GM08714 (cell line): ENCODE measurements around the gene SLC8B1.

Source experiments
- H3K4me3 ChIP-seq: fragments of 200-500 bp; sonication (Bioruptor generic); 2 replicates; pipeline ENCODE4 v1.5.1; 2014; ENCODE audit warnings: mild to moderate bottlenecking, low read length, inconsistent platforms
- ZNF274 ChIP-seq: IDR thresholded peaks from 2 replicates; pipeline ENCODE4 v1.6.1; 2012; ENCODE audit warnings: mild to moderate bottlenecking, low read depth, low read length

Gene SLC8B1

GRCh38 chr12:113268136-113268535 is 66.8 kb downstream of the SLC8B1 start:
- TF ChIP-seq ZNF274 = no peak
- H3K4me3 ChIP-seq = no peak overlapping the region

- no peak overlapping the region for H3K4me3 ChIP-seq
- TF ChIP-seq ZNF274 = no peak
Measured at GRCh38 chr12:113267621-113268020, 67.3 kb downstream of the SLC8B1 start.

DNA sequence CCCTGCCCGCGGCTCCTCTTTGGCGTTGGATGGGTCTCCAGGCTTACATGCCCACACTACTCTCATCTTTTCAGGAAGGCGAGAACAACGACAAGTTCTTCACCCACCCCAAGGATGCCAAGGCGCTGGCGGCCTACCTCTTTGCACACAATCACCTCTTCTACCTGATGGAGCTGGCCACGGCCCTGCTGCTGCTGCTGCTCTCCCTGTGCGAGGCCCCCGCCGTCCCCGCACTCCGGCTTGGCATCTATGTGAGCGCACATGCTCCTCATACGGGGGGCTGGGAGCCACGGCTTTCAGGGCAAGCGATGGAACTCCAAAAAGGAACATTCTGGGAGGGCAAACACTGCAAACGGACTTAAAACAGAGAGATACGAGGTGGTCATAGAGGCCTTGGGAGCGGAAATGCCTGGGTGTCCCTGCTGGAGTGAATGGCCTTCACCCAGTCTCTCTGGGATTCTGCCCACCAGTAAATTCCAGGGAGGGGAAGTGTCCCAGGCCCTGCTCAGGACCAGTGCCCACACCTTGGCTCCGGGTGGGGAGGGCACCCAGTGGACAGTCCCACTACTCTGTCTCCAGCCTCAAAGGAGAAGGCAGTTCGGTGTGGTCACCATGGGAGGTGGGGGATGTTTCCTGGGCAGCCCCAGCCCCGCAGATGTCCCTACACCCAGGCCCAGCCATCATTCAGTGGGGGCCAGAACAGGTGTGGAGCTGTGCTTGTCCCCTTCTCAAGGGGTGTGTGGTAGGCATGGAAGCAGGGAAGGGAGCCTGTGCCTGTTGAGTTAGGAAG is 68.6 kb downstream of the SLC8B1 start:
- no peak for TF ChIP-seq ZNF274
- no peak overlapping the region for H3K4me3 ChIP-seq

DNA sequence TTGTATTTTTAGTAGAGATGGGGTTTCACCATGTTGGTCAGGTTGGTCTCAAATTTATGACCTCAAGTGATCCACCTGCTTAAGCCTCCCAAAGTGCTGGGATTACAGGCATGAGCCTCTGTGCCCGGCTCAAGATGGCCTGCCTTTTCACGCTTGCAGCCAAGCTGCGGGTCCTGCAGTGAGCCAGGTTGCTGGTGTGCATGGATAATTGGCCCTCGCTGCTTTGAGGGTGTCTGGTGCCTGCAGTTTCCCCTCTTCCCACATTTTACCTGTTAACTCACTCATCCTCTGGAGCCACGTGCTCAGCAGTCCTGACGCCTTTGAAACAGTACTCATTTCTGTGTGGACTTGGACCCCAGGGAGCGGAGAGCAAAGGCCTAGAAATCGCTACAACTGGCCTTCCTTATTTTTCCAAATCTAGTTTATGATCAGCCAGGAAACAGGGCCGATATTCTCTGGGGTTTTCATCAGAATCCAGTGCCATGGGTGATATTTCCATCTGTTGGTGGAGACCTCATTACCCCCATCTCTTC is 71.4 kb downstream of the SLC8B1 start:
- no peak overlapping the region for H3K4me3 ChIP-seq
- no peak for TF ChIP-seq ZNF274

GRCh38 chr12:113262710-113263109 is 72.2 kb downstream of the SLC8B1 start:
- no peak for TF ChIP-seq ZNF274
- no peak overlapping the region for H3K4me3 ChIP-seq

DNA sequence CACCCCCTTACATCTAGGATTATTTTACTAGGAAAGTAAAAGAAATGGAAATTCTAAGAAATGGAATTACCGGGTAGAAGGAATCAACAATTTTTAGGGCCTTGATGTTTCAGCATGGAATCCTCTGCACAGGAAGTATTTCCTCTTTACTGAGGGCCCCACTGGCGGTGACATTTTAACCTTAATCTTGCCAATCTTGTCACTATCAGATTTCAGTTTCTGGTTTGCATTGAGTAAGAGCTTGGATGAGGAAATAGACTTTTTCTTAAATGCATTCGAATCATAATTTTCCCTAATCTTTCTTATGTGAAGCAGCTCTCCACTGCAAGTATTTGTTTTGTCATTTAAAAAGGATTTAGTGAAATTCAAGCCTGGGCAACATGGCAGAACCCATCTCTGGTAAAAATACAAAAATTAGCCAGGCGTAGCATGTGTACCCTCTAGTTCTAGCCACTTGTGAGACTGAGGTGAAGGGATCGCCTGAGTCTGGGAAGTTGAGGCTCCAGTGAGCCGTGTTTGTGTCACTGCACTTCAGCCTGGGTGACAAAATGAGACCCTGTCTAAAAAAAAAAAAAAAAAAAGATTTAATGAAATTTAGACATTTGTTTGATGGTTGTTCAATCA is 73.0 kb downstream of the SLC8B1 start:
- no peak overlapping the region; the same call in 1 of the 2 replicates for H3K4me3 ChIP-seq
- no peak for TF ChIP-seq ZNF274

- no peak overlapping the region for H3K4me3 ChIP-seq
- no peak for TF ChIP-seq ZNF274
Measured at GRCh38 chr12:113260636-113261300, 74.1 kb downstream of the SLC8B1 start.

GRCh38 chr12:113260127-113260526 is 74.8 kb downstream of the SLC8B1 start:
- no peak overlapping the region for H3K4me3 ChIP-seq
- no peak for TF ChIP-seq ZNF274

DNA sequence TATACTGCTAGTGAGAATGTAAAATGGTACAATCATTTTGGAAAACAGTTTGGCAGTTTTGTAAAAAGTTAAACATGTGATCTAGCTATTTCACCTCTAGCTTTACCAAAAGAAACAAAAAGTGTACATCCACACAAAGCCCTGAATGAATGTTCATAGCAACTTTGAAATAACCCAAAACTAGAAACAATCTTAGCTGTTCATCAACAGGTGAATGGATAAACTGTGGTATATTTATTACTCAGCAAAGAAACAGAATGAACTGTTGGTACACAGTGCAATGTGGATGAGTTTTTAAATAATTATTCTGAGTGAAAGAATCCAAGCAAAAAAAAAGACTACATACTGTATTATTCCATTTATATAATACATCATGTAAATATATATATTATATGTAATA is 77.3 kb downstream of the SLC8B1 start:
- no peak for TF ChIP-seq ZNF274
- H3K4me3 ChIP-seq = no peak overlapping the region

GRCh38 chr12:113254298-113254697 is 80.6 kb downstream of the SLC8B1 start:
- no peak for TF ChIP-seq ZNF274
- no peak overlapping the region for H3K4me3 ChIP-seq

DNA sequence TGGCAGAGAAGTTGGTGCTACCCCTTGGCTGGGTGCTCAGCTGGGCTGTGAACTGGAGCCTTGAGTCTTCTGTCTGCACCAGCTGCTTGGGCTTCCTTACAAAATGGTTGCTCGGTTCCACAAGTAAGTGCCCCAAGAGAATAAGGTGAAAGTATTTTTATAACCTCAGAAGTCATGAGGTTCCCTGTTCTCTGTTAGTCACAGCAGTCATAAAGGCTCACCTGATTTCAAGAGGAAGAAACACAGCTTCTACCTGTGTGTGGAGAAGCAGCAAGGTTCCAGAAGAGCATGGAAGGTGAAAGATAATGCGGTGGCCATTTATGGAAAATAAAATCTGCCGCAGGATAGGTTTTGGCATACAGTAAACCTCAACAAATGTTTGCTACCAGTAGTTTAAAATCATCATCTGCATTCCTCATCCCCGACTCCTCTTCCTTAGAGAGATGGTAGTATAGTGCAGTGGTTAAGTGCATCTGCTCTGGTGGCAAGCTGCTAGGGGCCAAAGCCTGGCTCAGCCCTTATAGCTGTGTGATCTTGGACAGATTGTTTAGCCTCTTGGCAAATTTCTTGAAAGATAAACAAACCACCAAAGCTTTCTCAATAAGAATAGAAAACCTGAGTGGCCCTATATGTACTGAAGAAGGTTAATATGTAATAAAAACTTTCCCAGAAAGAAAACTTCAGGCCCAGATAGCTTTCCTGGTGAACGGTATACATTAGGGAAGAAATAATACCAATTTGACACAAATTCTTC is 81.2 kb downstream of the SLC8B1 start:
- no peak overlapping the region for H3K4me3 ChIP-seq
- no peak for TF ChIP-seq ZNF274

- TF ChIP-seq ZNF274 = no peak
Measured at GRCh38 chr12:113252494-113252893, 82.4 kb downstream of the SLC8B1 start.

DNA sequence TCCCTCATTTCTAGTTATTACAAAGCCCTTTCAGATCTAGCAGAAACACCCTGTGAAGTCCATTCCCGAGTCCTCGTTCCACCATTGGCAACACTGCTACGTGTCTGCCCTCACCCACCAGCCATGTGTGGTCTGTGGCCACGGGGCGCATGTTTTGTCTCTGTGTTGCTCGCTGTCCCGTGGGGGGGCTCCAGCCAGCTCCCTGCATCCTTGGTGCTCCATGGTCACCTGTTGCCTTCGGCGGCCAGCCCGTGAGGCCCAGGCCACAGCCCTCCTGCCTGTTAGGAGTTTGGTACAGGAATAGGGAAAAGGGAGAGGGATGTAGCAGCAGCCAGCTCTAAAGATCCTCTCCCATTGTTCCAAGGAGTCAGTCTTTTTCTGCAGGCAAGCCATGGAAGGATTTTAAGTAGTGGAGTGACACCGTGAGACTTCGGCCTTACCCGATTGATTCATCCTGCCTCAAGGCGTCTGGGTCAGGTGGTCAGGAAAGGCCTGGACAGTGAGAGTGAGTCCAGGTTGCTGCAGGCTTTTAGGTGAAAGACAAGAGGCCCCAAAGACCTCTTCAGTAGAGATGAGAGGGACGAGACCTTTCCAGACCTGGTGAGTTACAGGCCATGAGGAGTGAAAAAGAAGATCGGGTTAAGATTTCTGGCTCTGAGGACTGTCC is 83.4 kb downstream of the SLC8B1 start:
- TF ChIP-seq ZNF274 = no peak
- no peak overlapping the region for H3K4me3 ChIP-seq

More at GRCh38 chr12:113252494-113252893, 82.4 kb downstream of the SLC8B1 start:
- no peak overlapping the region for H3K4me3 ChIP-seq
